ENCODE data around the gene VPS33A. TPM values are rescaled to one million over a fixed set of nuclear protein-coding genes. Genes with fewer than 3 reads are reported as not detected.

Gene VPS33A
- total RNA-seq, 2 experiments from 2014 or later = 21.1 to 29.0 TPM

GRCh38 chr12:122226366-122227125, 39.7 kb downstream of the VPS33A start:
- Histone ChIP-seq H3K9me2 (ENCODE audit: insufficient read depth, low read length) (no peaks in the 10 kb centered on the region), H3K4me1 (ENCODE audit: insufficient read depth, low read length, poor library complexity, severe bottlenecking) (peaks cover 17% of the 10 kb centered on the region), H3K4me2 (ENCODE audit: low read length) (peak overlapping the region; percentile 82), H3K9me3 (ENCODE audit: low read length) (no peaks in the 10 kb centered on the region), H4K20me1 (ENCODE audit: insufficient read depth, low read length) (no peaks in the 10 kb centered on the region), H3K79me2 (ENCODE audit: insufficient read depth, low read depth, low read length) (peaks cover 26% of the 10 kb centered on the region), H2AFZ (ENCODE audit: low read length) (no peak overlapping the region), H3K27ac (ENCODE audit: low read depth, low read length, poor library complexity, severe bottlenecking) (no peak overlapping the region), H3K36me3 (ENCODE audit: insufficient read depth, low read length) (peaks cover 44% of the 10 kb centered on the region), H3K4me3 (ENCODE audit: low read depth, low read length, poor library complexity, severe bottlenecking) (peak overlapping the region; percentile 69)
- TF ChIP-seq CTCF (conservative IDR thresholded peaks at IDR 0.05; ENCODE audit: low read length) = no peak
- TF ChIP-seq EZH2phosphoT487 (IDR thresholded peaks at IDR 0.05; ENCODE audit: borderline replicate concordance, low read depth, low read length) = no peak
- ChIA-PET CTCF (ENCODE audit: unreplicated experiment) (interaction anchor here (0.5 to 0.9 kb wide), 3 partner anchors 15 to 888 kb away, joined by 3 read pairs; no protein-coding TSS in a partner anchor), POLR2A (interaction anchor here (0.6 to 0.8 kb wide), 7 partner anchors 15 to 1007 kb away, joined by 3 to 5 read pairs (median 3); no protein-coding TSS in a partner anchor)
- no peak for DNase-seq (ENCODE audit: low spot score)
- BruUV-seq (replicated peaks) = no TSS peak
- intact Hi-C loops (cut with micrococcal nuclease; ENCODE audit: unreplicated experiment) = loop anchor here (1.0 kb wide), 1 partner anchor 41 kb away; no protein-coding TSS in a partner anchor

GRCh38 chr12:122225683-122226365, 40.5 kb downstream of the VPS33A start, which contains the start of gene DIABLO:
TSS of gene DIABLO (minus strand) at chr12:122226052. CDS start at chr12:122226014, 38 bp downstream.
- H3K9me2 ChIP-seq (ENCODE audit: insufficient read depth, low read length) = no peaks in the 10 kb centered on the region
- TF ChIP-seq CTCF (conservative IDR thresholded peaks at IDR 0.05; ENCODE audit: low read length) = no peak
- ChIA-PET CTCF (ENCODE audit: unreplicated experiment) (interaction anchor here (0.5 to 0.9 kb wide), 3 partner anchors 14 to 889 kb away, joined by 3 to 9 read pairs (median 3); no protein-coding TSS in a partner anchor), POLR2A (interaction anchor here (0.6 to 0.9 kb wide), 7 partner anchors 14 to 1008 kb away, joined by 3 to 5 read pairs (median 3); no protein-coding TSS in a partner anchor)
- no peaks in the 10 kb centered on the region for H3K9me3 ChIP-seq (ENCODE audit: low read length)
- peak within 1 kb of the TSS; percentile 68 for H2AFZ ChIP-seq (ENCODE audit: low read length)
- H3K4me1 ChIP-seq (ENCODE audit: insufficient read depth, low read length, poor library complexity, severe bottlenecking) = peaks cover 17% of the 10 kb centered on the region
- peak; percentile 99 for DNase-seq (ENCODE audit: low spot score)
- peak within 1 kb of the TSS; percentile 48 for H3K27ac ChIP-seq (ENCODE audit: low read depth, low read length, poor library complexity, severe bottlenecking)
- BruUV-seq (replicated peaks) = no TSS peak
- peak within 1 kb of the TSS; percentile 82 for H3K4me2 ChIP-seq (ENCODE audit: low read length)
- peaks cover 44% of the 10 kb centered on the region for H3K36me3 ChIP-seq (ENCODE audit: insufficient read depth, low read length)
- H4K20me1 ChIP-seq (ENCODE audit: insufficient read depth, low read length) = no peaks in the 10 kb centered on the region
- intact Hi-C loops (cut with micrococcal nuclease; ENCODE audit: unreplicated experiment) = loop anchor here (1.0 kb wide), 1 partner anchor 41 kb away; no protein-coding TSS in a partner anchor
- peaks cover 33% of the 10 kb centered on the region for H3K79me2 ChIP-seq (ENCODE audit: insufficient read depth, low read depth, low read length)
- H3K4me3 ChIP-seq (ENCODE audit: low read depth, low read length, poor library complexity, severe bottlenecking) = peak within 1 kb of the TSS; percentile 98
